CD14-positive monocyte (primary cell): Measurements from ENCODE around the gene DOK6. TPM values are rescaled to one million over a fixed set of nuclear protein-coding genes. Genes with fewer than 3 reads are reported as not detected.

ENCODE experiments used
- DNase-seq, 3 donors: peaks; one replicate each; pipeline ENCODE4 v3.0.0-alpha.2; 2011 to 2022
- H2AFZ ChIP-seq: 2 replicates; pipeline ENCODE4 v1.6.0; 2012; ENCODE audit warnings: mild to moderate bottlenecking, low read depth, low read length, inconsistent platforms; ENCODE audit not compliant: insufficient read depth, poor library complexity, severe bottlenecking
- H3K27ac ChIP-seq, 2 donors: 1 replicate in 1 of 2; 2 replicates in 1 of 2; pipeline ENCODE4 v1.5.1; 2012 to 2013; ENCODE audit warnings: low read length in 2 of 2, control low read depth in 1 of 2, inconsistent platforms in 1 of 2, low read depth in 1 of 2, mild to moderate bottlenecking in 1 of 2
- H3K27me3 ChIP-seq, 2 donors: one replicate each; pipeline versions ENCODE4 v1.6.0 to v1.6.1; 2011 to 2013; ENCODE audit warnings: low read length in 2 of 2; ENCODE audit not compliant: control insufficient read depth in 2 of 2, insufficient read depth in 2 of 2
- H3K36me3 ChIP-seq, 2 donors: replicated peaks in 1 of 2; 1 replicate in 1 of 2; 2 replicates in 1 of 2; pipeline versions ENCODE4 v1.5.1 to v1.6.1; 2012 to 2013; ENCODE audit warnings: low read length in 2 of 2, control low read depth in 1 of 2, inconsistent platforms in 1 of 2, mild to moderate bottlenecking in 1 of 2; ENCODE audit not compliant: insufficient read depth in 2 of 2, control insufficient read depth in 1 of 2
- H3K4me1 ChIP-seq, 2 donors: 1 replicate in 1 of 2; 2 replicates in 1 of 2; pipeline versions ENCODE4 v1.5.1 to v1.6.1; 2012 to 2013; ENCODE audit warnings: low read length in 2 of 2, control low read depth in 1 of 2, inconsistent platforms in 1 of 2, mild to moderate bottlenecking in 1 of 2, moderate library complexity in 1 of 2; ENCODE audit not compliant: insufficient read depth in 2 of 2, control insufficient read depth in 1 of 2
- H3K4me2 ChIP-seq: replicated peaks from 2 replicates; pipeline ENCODE3; 2012; ENCODE audit warnings: low read length, moderate library complexity, mild to moderate bottlenecking; ENCODE audit not compliant: poor library complexity, severe bottlenecking; ENCODE audit errors: extremely low read depth
- H3K4me3 ChIP-seq, 3 experiments: fragments of 200-600 bp in 1 of 3; sonication (generic) in 1 of 3; replicated peaks in 1 of 3; 1 replicate in 2 of 3; 2 replicates in 1 of 3; pipeline ENCODE4 v1.5.1; 2011 to 2013; ENCODE audit warnings: low read length in 3 of 3, mild to moderate bottlenecking in 3 of 3, control low read depth in 2 of 3, low read depth in 2 of 3, inconsistent platforms in 1 of 3, moderate library complexity in 1 of 3
- H3K79me2 ChIP-seq: 2 replicates; pipeline ENCODE4 v1.6.0; 2012; ENCODE audit warnings: mild to moderate bottlenecking, control low read depth, inconsistent platforms, low read length, moderate library complexity; ENCODE audit not compliant: insufficient read depth
- H3K9ac ChIP-seq: 2 replicates; pipeline ENCODE4 v1.6.0; 2017; ENCODE audit warnings: low read length, mild to moderate bottlenecking; ENCODE audit not compliant: insufficient read depth, poor library complexity, severe bottlenecking
- H3K9me3 ChIP-seq, 2 donors: replicated peaks in 1 of 2; 1 replicate in 1 of 2; 2 replicates in 1 of 2; pipeline versions ENCODE4 v1.5.1 to v1.6.1; 2012 to 2013; ENCODE audit warnings: low read length in 2 of 2, control low read depth in 1 of 2; ENCODE audit not compliant: control insufficient read depth in 1 of 2, insufficient read depth in 1 of 2
- H4K20me1 ChIP-seq: 2 replicates; pipeline ENCODE4 v1.6.0; 2012; ENCODE audit warnings: mild to moderate bottlenecking, low read length, control low read depth, moderate library complexity; ENCODE audit not compliant: insufficient read depth
- H3K27ac Mint-ChIP-seq, 7 donors: one replicate each; pipeline ENCODE4 v1.8.0; 2020; ENCODE audit warnings: mild to moderate bottlenecking in 7 of 7, mixed read lengths in 7 of 7, moderate library complexity in 6 of 7, inconsistent platforms in 2 of 7
- H3K27me3 Mint-ChIP-seq, 3 donors: one replicate each; pipeline ENCODE4 v1.8.0; 2021 to 2022; ENCODE audit warnings: low read depth in 3 of 3, mild to moderate bottlenecking in 3 of 3, mixed read lengths in 3 of 3, moderate library complexity in 3 of 3, inconsistent platforms in 1 of 3
- H3K36me3 Mint-ChIP-seq, 2 donors: one replicate each; pipeline ENCODE4 v1.8.0; 2020; ENCODE audit warnings: mixed read lengths in 2 of 2, inconsistent platforms in 1 of 2, mild to moderate bottlenecking in 1 of 2
- H3K4me1 Mint-ChIP-seq: one replicate; pipeline ENCODE4 v1.8.0; 2020; ENCODE audit warnings: mild to moderate bottlenecking, mixed read lengths
- H3K4me3 Mint-ChIP-seq, 2 donors: one replicate each; pipeline ENCODE4 v1.8.0; 2020; ENCODE audit warnings: mild to moderate bottlenecking in 2 of 2, mixed read lengths in 2 of 2, moderate library complexity in 1 of 2
- H3K9me3 Mint-ChIP-seq, 7 donors: one replicate each; pipeline ENCODE4 v1.8.0; 2020 to 2022; ENCODE audit warnings: mixed read lengths in 7 of 7, mild to moderate bottlenecking in 6 of 7, moderate library complexity in 6 of 7, inconsistent platforms in 2 of 7
- CTCF ChIP-seq: fragments of 200-600 bp; IDR thresholded peaks from one replicate; pipeline ENCODE4 v1.8.0; 2022; ENCODE audit warnings: antibody characterized with exemption, mild to moderate bottlenecking
- WGBS: methylation state at CpG from one replicate; pipeline ENCODE4 v1.1.5; 2013; ENCODE audit warnings: missing lambda C conversion rate; ENCODE audit not compliant: insufficient coverage; 5-methylcytosine and 5-hydroxymethylcytosine counted together
- intact Hi-C, 2 donors: fragments of 100-400 bp; cut with micrococcal nuclease; formaldehyde crosslinking; loops; one replicate each; pipeline versions ENCODE4 v1.15.0 to v1.15.1; 2023
- polyA plus RNA-seq, 3 donors: library from polyadenylated mRNA; depleted of rRNA in 1 of 3; unstranded in 2 of 3; stranded (reverse) in 1 of 3; fragments of 300-500 nt in 2 of 3; fragments of >200 nt in 1 of 3; fragmentation: Illumina TruSeq in 2 of 3; gene quantifications; 1 replicate in 2 of 3; 2 replicates in 1 of 3; pipeline ENCODE4 v1.2.3, GENCODE V29; 2012 to 2021

The DOK6 gene
- polyA plus RNA-seq, 3 donors: not detected

GRCh38 chr18:69558052-69558451 lies 157.4 kb downstream of the DOK6 start:
- Histone ChIP-seq H3K4me3 (no peak overlapping the region), H3K4me2 (no peak overlapping the region), H3K36me3 (no peaks in the 10 kb centered on the region), H3K9ac (no peak overlapping the region), H3K79me2 (no peaks in the 10 kb centered on the region), H3K27ac (no peak overlapping the region), H3K27me3 (no peaks in the 10 kb centered on the region), H4K20me1 (no peaks in the 10 kb centered on the region), H3K4me1 (no peaks in the 10 kb centered on the region), H3K9me3 (no peaks in the 10 kb centered on the region), H2AFZ (no peak overlapping the region)
- Mint-ChIP-seq H3K4me1 (no peaks in the 10 kb centered on the region), H3K27me3 (no peaks in the 10 kb centered on the region), H3K27ac (no peak overlapping the region), H3K36me3 (no peaks in the 10 kb centered on the region), H3K9me3 (peaks cover 0 to 12% (median 2%) of the 10 kb centered on the region in 7 donors), H3K4me3 (no peak overlapping the region)
- intact Hi-C loops: no loop called here
- no CpG with 5 or more reads among the region's 2 CpGs for WGBS
- no peak for DNase-seq
- TF ChIP-seq CTCF: no peak

- no peak overlapping the region for H3K4me3 Mint-ChIP-seq
- H3K36me3 Mint-ChIP-seq: no peaks in the 10 kb centered on the region
- Histone ChIP-seq H3K36me3 (no peaks in the 10 kb centered on the region), H2AFZ (no peak overlapping the region), H3K9ac (no peak overlapping the region), H3K4me3 (no peak overlapping the region), H3K4me1 (no peaks in the 10 kb centered on the region), H3K9me3 (no peaks in the 10 kb centered on the region), H3K79me2 (no peaks in the 10 kb centered on the region), H3K27ac (no peak overlapping the region), H3K4me2 (no peak overlapping the region), H3K27me3 (no peaks in the 10 kb centered on the region), H4K20me1 (no peaks in the 10 kb centered on the region)
- H3K9me3 Mint-ChIP-seq: peaks cover 0 to 12% (median 2%) of the 10 kb centered on the region in 7 donors
- no peak for DNase-seq
- no peak for TF ChIP-seq CTCF
- no peaks in the 10 kb centered on the region for H3K27me3 Mint-ChIP-seq
- H3K4me1 Mint-ChIP-seq: no peaks in the 10 kb centered on the region
- no peak overlapping the region for H3K27ac Mint-ChIP-seq
- intact Hi-C loops: no loop called here
Observed at GRCh38 chr18:69559604-69560003, 158.9 kb downstream of the DOK6 start.
